HEK293 (cell line): ENCODE measurements around the gene EIF2B5.

Source experiments
- BCL11B ChIP-seq: fragments of 450-650 bp; formaldehyde crosslinking; IDR thresholded peaks from 2 replicates; pipeline ENCODE4 v1.5.1; 2016; ENCODE audit warnings: low read depth, missing biosample characterization, missing genetic modification characterization
- FEZF1 ChIP-seq: fragments of 450-650 bp; formaldehyde crosslinking; IDR thresholded peaks from 2 replicates; pipeline ENCODE4 v1.5.1; 2016; ENCODE audit warnings: missing biosample characterization, missing genetic modification characterization
- HOXD13 ChIP-seq: sonication (generic); formaldehyde crosslinking; IDR thresholded peaks from 2 replicates; pipeline ENCODE4 v1.8.0; 2022; ENCODE audit warnings: missing genetic modification reagents, borderline replicate concordance
- KLF16 ChIP-seq: fragments of 450-650 bp; formaldehyde crosslinking; IDR thresholded peaks from 2 replicates; pipeline ENCODE4 v1.5.1; 2017; ENCODE audit warnings: missing biosample characterization, missing genetic modification characterization
- KLF8 ChIP-seq: fragments of 450-650 bp; formaldehyde crosslinking; IDR thresholded peaks from 2 replicates; pipeline ENCODE4 v1.5.1; 2016; ENCODE audit warnings: missing biosample characterization, missing genetic modification characterization
- MYNN ChIP-seq: fragments of 450-650 bp; formaldehyde crosslinking; IDR thresholded peaks from 2 replicates; pipeline ENCODE4 v1.5.1; 2016; ENCODE audit warnings: missing biosample characterization, missing genetic modification characterization, borderline replicate concordance
- PRDM2 ChIP-seq: fragments of 450-650 bp; formaldehyde crosslinking; IDR thresholded peaks from 2 replicates; pipeline ENCODE4 v1.5.1; 2016; ENCODE audit warnings: missing biosample characterization, missing genetic modification characterization, borderline replicate concordance
- RBAK ChIP-seq: fragments of 450-650 bp; formaldehyde crosslinking; IDR thresholded peaks from 2 replicates; pipeline ENCODE4 v1.5.1; 2016; ENCODE audit warnings: missing biosample characterization, missing genetic modification characterization
- SCRT2 ChIP-seq: fragments of 450-650 bp; formaldehyde crosslinking; IDR thresholded peaks from 2 replicates; pipeline ENCODE4 v1.5.1; 2016; ENCODE audit warnings: missing biosample characterization, missing genetic modification characterization
- SP2 ChIP-seq: fragments of 450-650 bp; formaldehyde crosslinking; IDR thresholded peaks from 2 replicates; pipeline ENCODE4 v1.5.1; 2016; ENCODE audit warnings: missing biosample characterization, missing genetic modification characterization
- YY2 ChIP-seq: fragments of 450-650 bp; formaldehyde crosslinking; IDR thresholded peaks from 2 replicates; pipeline ENCODE4 v1.5.1; 2016; ENCODE audit warnings: missing biosample characterization, missing genetic modification characterization
- ZFP3 ChIP-seq: fragments of 450-650 bp; formaldehyde crosslinking; IDR thresholded peaks from 2 replicates; pipeline ENCODE4 v1.5.1; 2016; ENCODE audit warnings: low read depth, missing biosample characterization, missing genetic modification characterization
- ZFP69B ChIP-seq: fragments of 450-650 bp; formaldehyde crosslinking; IDR thresholded peaks from 2 replicates; pipeline ENCODE4 v1.5.1; 2016; ENCODE audit warnings: missing biosample characterization, missing genetic modification characterization
- ZNF112 ChIP-seq: fragments of 450-650 bp; formaldehyde crosslinking; IDR thresholded peaks from 2 replicates; pipeline ENCODE4 v1.5.0; 2017; ENCODE audit warnings: missing biosample characterization, missing genetic modification characterization
- ZNF16 ChIP-seq: fragments of 450-650 bp; formaldehyde crosslinking; IDR thresholded peaks from 2 replicates; pipeline ENCODE4 v1.5.1; 2016; ENCODE audit warnings: low read depth, missing biosample characterization, missing genetic modification characterization
- ZNF175 ChIP-seq: fragments of 450-650 bp; formaldehyde crosslinking; IDR thresholded peaks from 2 replicates; pipeline ENCODE4 v1.5.1; 2016; ENCODE audit warnings: missing biosample characterization, missing genetic modification characterization
- ZNF19 ChIP-seq: fragments of 450-650 bp; formaldehyde crosslinking; IDR thresholded peaks from 2 replicates; pipeline ENCODE4; 2016; ENCODE audit warnings: missing biosample characterization, missing genetic modification characterization, low read depth
- ZNF2 ChIP-seq: fragments of 450-650 bp; formaldehyde crosslinking; IDR thresholded peaks from 2 replicates; pipeline ENCODE4 v1.5.1; 2016; ENCODE audit warnings: missing biosample characterization, missing genetic modification characterization
- ZNF239 ChIP-seq: fragments of 450-650 bp; formaldehyde crosslinking; IDR thresholded peaks from 2 replicates; pipeline ENCODE4 v1.5.1; 2016; ENCODE audit warnings: missing biosample characterization, missing genetic modification characterization
- ZNF324 ChIP-seq: fragments of 450-650 bp; formaldehyde crosslinking; IDR thresholded peaks from 2 replicates; pipeline ENCODE4 v1.5.1; 2016; ENCODE audit warnings: missing biosample characterization, missing genetic modification characterization
- ZNF362 ChIP-seq: fragments of 450-650 bp; formaldehyde crosslinking; IDR thresholded peaks from 2 replicates; pipeline ENCODE4 v1.5.1; 2016; ENCODE audit warnings: missing biosample characterization, missing genetic modification characterization
- ZNF394 ChIP-seq: fragments of 450-650 bp; formaldehyde crosslinking; IDR thresholded peaks from 2 replicates; pipeline ENCODE4 v1.5.1; 2016; ENCODE audit warnings: missing biosample characterization, missing genetic modification characterization, mild to moderate bottlenecking, moderate library complexity, borderline replicate concordance
- ZNF426 ChIP-seq: fragments of 450-650 bp; formaldehyde crosslinking; IDR thresholded peaks from 2 replicates; pipeline ENCODE4 v1.5.1; 2017; ENCODE audit warnings: missing biosample characterization, missing genetic modification characterization, mild to moderate bottlenecking, inconsistent platforms, moderate library complexity
- ZNF544 ChIP-seq: fragments of 450-650 bp; formaldehyde crosslinking; IDR thresholded peaks from 2 replicates; pipeline ENCODE4 v1.5.0; 2017; ENCODE audit warnings: missing biosample characterization, missing genetic modification characterization
- ZNF670 ChIP-seq: fragments of 450-650 bp; formaldehyde crosslinking; IDR thresholded peaks from 2 replicates; pipeline ENCODE4 v1.5.1; 2016; ENCODE audit warnings: missing biosample characterization, missing genetic modification characterization, low read depth
- ZNF747 ChIP-seq: fragments of 450-650 bp; formaldehyde crosslinking; IDR thresholded peaks from 2 replicates; pipeline ENCODE4 v1.5.1; 2016; ENCODE audit warnings: missing biosample characterization, missing genetic modification characterization
- ZNF785 ChIP-seq: fragments of 450-650 bp; formaldehyde crosslinking; IDR thresholded peaks from 2 replicates; pipeline ENCODE4 v1.5.1; 2016; ENCODE audit warnings: missing biosample characterization, missing genetic modification characterization
- ZNF837 ChIP-seq: fragments of 450-650 bp; formaldehyde crosslinking; IDR thresholded peaks from 2 replicates; pipeline ENCODE4 v1.5.1; 2016; ENCODE audit warnings: missing biosample characterization, missing genetic modification characterization
- TF ChIP-seq, protein P1 (sequence below): fragments of 450-650 bp; formaldehyde crosslinking; IDR thresholded peaks from 2 replicates; pipeline ENCODE4 v1.5.1; 2016; ENCODE audit warnings: missing biosample characterization, missing genetic modification characterization
- TF ChIP-seq, protein P2 (sequence below): fragments of 450-650 bp; formaldehyde crosslinking; IDR thresholded peaks from 2 replicates; pipeline ENCODE4 v1.5.1; 2016; ENCODE audit warnings: missing biosample characterization, missing genetic modification characterization
- TF ChIP-seq, protein P3 (sequence below): fragments of 450-650 bp; formaldehyde crosslinking; IDR thresholded peaks from 2 replicates; pipeline ENCODE4 v1.5.1; 2016; ENCODE audit warnings: missing biosample characterization, missing genetic modification characterization

The EIF2B5 gene

DNA sequence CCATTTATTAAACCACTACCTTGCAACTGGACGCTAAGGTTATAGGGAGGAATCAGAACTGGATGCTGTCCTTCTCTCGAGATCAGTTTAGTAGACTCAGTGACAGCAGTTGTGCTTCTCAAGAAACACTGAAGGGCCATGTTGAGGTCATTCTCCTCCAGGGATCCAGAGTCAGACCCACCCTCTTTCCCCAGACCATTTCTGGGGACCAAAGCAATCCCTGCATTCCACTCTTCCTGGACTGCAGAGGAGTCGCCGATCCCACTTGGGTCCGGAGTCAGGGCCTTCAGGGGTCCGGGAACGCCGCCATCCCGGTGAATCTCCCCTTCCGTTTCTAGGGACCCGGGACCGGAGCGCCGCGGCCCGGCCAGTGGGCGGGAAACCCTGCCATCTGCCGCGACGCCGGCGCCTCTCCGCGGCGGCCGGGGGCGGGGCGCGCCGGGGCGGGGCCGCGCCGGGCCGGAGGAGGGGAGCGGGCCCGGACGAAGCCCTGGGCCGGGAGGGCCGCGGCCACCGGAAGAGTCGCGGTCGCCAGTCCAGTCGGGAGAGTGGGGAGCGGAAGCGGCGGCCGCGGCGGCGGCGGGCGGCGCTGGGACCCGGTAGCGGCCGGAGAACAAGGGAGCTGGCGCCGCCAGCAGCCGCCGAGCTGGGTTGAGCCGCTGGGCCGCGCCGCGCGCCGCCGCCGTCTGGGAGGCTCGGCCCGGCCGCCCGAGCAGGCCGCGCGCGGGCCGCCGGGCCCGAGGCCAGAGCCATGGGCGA is 19.9 kb downstream of the EIF2B5 start, which contains the start of gene DVL3 (continued):
- no peak for TF ChIP-seq KLF8
- no peak for TF ChIP-seq MYNN (tag by site-specific recombination)
- TF ChIP-seq ZNF426, result no peak
- TF ChIP-seq BCL11B (tag by site-specific recombination), result 0 out of 2 replicates have a peak, but pooled peaks have one; percentile 10
- TF ChIP-seq ZNF16, result no peak
- no peak for TF ChIP-seq ZNF670 (tag by site-specific recombination)
- TF ChIP-seq, protein P1, sequence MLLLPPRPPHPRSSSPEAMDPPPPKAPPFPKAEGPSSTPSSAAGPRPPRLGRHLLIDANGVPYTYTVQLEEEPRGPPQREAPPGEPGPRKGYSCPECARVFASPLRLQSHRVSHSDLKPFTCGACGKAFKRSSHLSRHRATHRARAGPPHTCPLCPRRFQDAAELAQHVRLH (tag by site-specific recombination), result no peak
- TF ChIP-seq ZNF112 (tag by site-specific recombination), result no peak
- no peak for TF ChIP-seq ZNF239 (tag by site-specific recombination)
- no peak for TF ChIP-seq ZNF837 (tag by site-specific recombination)
- TF ChIP-seq FEZF1 (tag by site-specific recombination), result no peak
- no peak for TF ChIP-seq ZNF324 (tag by site-specific recombination)
- TF ChIP-seq ZNF2, result no peak
- TF ChIP-seq ZNF544 (tag by site-specific recombination), result no peak
- TF ChIP-seq ZNF747 (tag by site-specific recombination), result no peak
- TF ChIP-seq ZNF785 (tag by site-specific recombination), result no peak
- no peak for TF ChIP-seq RBAK (tag by site-specific recombination)
- no peak for TF ChIP-seq ZFP69B (tag by site-specific recombination)
- TF ChIP-seq, protein P2, sequence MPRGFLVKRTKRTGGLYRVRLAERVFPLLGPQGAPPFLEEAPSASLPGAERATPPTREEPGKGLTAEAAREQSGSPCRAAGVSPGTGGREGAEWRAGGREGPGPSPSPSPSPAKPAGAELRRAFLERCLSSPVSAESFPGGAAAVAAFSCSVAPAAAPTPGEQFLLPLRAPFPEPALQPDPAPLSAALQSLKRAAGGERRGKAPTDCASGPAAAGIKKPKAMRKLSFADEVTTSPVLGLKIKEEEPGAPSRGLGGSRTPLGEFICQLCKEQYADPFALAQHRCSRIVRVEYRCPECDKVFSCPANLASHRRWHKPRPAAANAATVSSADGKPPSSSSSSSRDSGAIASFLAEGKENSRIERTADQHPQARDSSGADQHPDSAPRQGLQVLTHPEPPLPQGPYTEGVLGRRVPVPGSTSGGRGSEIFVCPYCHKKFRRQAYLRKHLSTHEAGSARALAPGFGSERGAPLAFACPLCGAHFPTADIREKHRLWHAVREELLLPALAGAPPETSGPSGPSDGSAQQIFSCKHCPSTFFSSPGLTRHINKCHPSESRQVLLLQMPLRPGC (tag by site-specific recombination), result no peak
- TF ChIP-seq ZNF19 (tag by site-specific recombination), result no peak
- TF ChIP-seq, protein P3, sequence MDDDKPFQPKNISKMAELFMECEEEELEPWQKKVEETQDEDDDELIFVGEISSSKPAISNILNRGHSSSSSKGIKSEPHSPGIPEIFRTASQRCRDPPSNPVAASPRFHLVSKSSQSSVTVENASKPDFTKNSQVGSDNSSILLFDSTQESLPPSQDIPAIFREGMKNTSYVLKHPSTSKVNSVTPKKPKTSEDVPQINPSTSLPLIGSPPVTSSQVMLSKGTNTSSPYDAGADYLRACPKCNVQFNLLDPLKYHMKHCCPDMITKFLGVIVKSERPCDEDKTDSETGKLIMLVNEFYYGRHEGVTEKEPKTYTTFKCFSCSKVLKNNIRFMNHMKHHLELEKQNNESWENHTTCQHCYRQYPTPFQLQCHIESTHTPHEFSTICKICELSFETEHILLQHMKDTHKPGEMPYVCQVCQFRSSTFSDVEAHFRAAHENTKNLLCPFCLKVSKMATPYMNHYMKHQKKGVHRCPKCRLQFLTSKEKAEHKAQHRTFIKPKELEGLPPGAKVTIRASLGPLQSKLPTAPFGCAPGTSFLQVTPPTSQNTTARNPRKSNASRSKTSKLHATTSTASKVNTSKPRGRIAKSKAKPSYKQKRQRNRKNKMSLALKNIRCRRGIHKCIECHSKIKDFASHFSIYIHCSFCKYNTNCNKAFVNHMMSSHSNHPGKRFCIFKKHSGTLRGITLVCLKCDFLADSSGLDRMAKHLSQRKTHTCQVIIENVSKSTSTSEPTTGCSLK (tag by site-specific recombination), result no peak
- TF ChIP-seq ZNF175, result no peak
- TF ChIP-seq ZNF394, result no peak
- no peak for TF ChIP-seq ZFP3 (tag by site-specific recombination)
- TF ChIP-seq YY2 (tag by site-specific recombination), result no peak
- peak; percentile 14; the same call in 1 of the 2 replicates for TF ChIP-seq SP2
- TF ChIP-seq SCRT2 (tag by site-specific recombination), result no peak
- TF ChIP-seq ZNF362 (tag by site-specific recombination), result no peak
- TF ChIP-seq HOXD13 (CRISPR knock-in tag), result no peak
- TF ChIP-seq PRDM2 (tag by site-specific recombination), result no peak
- no peak for TF ChIP-seq KLF16 (tag by site-specific recombination)
